HG03045 (cell line): ENCODE results near the gene OMG.
"Not testable (repeated sequence)": the region's sequence is repeated elsewhere in the genome, so short reads cannot be mapped to it uniquely, and the experiment has no call there.

Experiments
- ATAC-seq: cut with Tn5 transposase; IDR thresholded peaks from one replicate; pipeline ENCODE4 v1.9.1; 2021; ENCODE audit warnings: mild to moderate bottlenecking, moderate library complexity; ENCODE audit not compliant: unreplicated experiment

Gene OMG, protein sequence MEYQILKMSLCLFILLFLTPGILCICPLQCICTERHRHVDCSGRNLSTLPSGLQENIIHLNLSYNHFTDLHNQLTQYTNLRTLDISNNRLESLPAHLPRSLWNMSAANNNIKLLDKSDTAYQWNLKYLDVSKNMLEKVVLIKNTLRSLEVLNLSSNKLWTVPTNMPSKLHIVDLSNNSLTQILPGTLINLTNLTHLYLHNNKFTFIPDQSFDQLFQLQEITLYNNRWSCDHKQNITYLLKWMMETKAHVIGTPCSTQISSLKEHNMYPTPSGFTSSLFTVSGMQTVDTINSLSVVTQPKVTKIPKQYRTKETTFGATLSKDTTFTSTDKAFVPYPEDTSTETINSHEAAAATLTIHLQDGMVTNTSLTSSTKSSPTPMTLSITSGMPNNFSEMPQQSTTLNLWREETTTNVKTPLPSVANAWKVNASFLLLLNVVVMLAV

DNA sequence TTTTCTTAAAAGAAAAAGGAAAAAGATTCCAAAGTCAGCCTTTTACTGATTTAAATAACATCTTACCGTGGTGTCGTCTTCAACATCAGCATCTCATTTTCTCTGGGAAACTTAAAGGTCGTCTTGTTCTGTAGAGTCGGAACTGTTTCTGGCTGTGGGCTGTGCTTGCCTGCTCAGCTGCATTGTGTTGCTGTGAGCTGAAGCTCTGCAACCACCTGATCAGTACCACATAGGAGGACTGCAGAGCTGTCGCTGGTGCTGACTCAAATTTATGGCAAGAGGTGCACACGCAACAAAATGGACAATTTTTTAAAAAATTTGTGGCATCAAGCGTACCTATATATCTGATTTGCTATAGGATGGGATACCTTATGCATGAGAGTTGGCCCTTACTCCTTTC lies at the start of gene OMG:
TSS of gene OMG (minus strand) at position 150 of the 400 bp plus-strand sequence. CDS start 908 bp downstream, outside the sequence.
- no peak for ATAC-seq

DNA sequence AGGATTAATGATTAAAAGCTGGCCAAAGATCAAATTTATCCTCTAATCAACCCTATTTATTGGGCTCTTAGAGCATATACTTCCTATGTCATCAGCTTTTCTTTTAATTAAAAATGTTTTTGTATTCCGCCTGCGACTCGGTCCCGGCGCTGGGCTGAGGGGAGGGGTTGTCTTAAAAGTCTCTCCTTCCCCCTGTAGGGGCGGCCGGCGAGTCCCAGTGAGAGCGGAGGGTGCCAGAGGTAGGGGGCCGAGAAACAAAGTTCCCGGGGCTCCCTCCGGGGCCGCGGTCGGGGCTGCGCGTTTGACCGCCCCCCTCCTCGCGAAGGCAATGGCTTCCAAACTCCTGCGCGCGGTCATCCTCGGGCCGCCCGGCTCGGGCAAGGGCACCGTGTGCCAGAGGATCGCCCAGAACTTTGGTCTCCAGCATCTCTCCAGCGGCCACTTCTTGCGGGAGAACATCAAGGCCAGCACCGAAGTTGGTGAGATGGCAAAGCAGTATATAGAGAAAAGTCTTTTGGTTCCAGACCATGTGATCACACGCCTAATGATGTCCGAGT lies 48.2 kb upstream of the OMG start:
- not testable (repeated sequence) for ATAC-seq

DNA sequence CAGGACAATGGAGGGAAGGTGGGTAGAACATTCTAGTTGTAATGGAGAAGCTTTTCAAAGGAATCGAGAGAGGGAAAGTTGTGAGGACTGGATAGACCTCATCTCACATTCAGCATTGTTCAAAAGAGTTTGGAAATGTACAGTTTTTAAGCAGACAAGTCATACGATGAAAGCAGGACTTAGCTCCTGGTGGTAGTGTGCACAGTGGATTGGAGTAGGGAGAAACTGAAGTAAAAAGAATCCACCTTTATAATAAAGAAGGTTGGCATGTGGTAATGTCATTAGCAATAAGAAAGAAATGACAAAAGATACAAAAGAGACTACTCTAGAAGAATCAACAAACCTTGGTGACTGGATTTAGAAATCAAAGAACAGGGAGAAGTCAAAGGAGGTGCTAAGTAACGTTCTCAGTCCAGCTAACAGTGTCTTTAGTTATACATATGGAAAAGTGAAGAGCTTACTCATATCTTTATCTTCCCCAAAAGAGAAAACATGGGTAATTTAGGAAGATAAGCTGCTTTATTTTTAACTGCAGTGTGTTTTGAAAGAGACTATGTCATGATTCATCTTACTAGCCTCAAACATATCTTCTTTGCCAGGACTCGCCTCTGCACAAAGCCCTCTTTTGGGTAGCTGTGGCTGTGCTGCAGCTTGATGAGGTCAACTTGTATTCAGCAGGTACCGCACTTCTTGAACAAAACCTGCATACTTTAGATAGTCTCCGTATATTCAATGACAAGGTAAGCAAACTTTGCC lies 43.0 kb upstream of the OMG start:
- no peak for ATAC-seq

DNA sequence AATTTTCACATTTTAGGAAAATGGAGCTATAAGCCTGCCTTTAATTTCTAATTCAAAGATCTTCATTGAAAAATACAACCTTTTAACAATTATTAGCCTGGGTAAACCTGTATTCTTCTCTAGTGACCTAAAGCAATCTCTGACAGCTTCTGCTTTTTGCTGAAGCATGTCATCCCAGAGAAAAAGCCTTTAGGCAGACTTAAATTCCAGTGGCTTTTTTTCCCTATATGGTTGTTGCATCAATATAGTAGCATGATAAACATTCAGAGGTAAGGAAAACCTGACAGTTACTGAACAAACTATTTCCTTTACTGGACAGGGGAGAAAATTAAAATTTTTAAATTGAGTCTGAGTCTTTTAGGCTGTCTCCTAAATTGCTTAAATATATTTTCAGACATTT lies 32.2 kb upstream of the OMG start:
- ATAC-seq: no peak

DNA sequence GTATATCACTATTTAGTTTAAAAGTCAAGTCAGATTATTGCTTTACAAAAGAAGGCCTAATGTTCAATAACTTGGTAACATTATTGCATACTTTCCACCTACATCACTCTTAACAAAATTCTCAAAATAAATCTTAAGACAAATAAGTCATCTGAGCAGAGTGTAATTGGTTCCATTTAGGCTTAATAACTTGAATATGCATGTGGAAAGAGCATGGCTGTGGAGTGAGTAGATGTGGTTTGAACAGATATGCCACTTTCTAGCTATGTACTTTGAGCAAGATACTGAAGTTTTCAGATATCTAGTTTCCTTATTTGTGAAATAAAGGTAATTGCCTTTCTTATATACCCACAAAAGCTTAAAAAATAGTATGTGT lies 31.1 kb upstream of the OMG start:
- no peak for ATAC-seq

DNA sequence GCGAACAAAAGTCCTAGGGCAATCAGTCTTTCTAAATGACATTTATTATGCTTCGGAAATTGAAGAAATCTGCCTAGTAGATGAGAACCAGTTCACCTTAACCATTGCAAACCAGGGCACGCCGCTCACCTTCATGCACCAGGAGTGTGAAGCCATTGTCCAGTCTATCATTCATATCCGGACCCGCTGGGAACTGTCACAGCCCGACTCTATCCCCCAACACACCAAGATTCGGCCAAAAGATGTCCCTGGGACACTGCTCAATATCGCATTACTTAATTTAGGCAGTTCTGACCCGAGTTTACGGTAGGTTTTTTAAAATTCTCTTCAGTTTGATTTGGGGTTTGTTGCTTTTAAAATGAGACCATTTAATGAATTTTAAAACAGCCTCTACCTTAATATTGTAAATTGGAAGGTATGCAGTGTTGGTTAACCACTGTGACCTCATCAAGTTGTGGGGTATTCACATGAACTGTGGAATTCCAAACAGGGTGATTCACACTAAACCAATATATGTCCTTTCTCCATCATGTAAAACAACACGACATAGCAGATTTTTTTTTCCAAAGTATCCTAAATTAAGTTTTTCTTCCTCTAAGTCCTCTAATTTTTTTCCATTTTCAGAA lies 30.6 kb upstream of the OMG start:
- no peak for ATAC-seq

DNA sequence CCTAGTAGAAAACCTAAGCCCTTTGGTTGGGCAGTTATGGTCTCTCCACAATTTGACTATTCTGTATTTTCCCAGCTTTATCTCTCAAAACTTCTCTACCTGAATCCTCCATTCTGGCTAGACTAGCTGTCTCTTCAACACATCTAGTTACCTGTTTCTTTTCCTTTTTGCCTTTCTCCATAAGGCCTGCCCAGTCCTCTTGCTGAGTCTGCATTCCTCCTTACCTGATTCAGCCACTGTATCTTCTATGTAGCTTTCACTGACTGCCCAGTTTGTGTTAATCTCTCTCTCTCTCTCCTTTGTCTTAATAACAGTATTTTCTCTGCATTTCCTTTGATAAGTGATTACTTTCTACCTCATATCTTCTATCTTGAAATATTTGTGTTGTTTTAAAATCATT lies 26.5 kb upstream of the OMG start:
- ATAC-seq: no peak

DNA sequence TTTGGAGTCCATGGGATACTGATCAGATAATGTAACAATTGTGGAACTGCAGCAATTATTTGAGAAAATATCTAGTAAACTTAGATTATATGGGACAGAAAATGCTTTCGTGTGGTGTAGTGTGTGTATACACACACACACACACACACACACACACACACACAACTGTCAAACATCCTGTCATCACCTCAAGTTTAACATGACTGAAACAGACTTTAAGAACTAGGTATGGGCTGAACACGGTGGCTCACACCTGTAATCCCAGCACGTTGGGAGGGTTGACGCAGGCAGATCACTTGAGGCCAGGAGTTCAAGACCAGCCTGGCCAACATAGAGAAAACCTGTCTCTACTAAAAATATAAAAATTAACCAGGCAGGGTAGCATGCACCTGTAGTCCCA lies 24.9 kb upstream of the OMG start:
- no peak for ATAC-seq

DNA sequence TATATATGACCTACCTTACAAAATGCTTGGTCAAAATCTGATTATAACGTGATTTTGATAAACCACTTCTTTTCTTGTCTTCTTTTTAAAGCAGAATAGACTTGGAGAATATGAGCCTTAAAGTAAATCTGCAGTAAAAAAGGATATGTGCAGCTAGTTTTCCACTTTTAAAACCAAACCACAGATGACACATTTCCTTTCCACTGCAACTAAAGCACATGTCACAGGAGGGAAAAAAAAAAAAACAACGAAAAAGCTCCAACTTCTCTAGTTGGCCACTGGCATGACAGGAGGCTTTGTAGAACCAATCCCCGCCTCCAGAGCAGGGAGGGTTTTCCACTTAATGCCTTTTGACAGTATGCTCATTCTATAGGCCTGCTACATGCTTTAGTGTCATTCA lies 24.4 kb upstream of the OMG start, which contains the start of gene EVI2A:
TSS of gene EVI2A (minus strand) at position 142 of the 400 bp plus-strand sequence. CDS start 2,609 bp downstream, outside the sequence.
- ATAC-seq: no peak

DNA sequence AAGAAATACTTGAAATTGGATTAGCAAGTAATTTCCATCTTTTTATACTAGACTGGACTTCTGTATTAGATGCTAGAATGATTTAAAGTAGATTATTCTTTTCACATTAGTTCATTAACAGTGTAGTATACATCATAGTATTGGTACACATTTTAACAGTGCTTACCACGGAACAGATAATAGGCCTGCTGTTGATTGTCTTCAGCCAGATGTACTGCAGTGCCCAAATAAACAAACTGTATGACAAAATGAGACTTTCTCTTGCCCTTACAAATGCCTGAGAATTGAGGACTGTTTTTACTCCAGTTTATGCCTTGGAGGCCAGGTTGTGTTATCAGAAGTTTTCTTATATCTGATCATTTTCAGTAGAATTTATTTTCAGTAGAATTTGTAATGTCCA lies 23.8 kb upstream of the OMG start:
- no peak for ATAC-seq

DNA sequence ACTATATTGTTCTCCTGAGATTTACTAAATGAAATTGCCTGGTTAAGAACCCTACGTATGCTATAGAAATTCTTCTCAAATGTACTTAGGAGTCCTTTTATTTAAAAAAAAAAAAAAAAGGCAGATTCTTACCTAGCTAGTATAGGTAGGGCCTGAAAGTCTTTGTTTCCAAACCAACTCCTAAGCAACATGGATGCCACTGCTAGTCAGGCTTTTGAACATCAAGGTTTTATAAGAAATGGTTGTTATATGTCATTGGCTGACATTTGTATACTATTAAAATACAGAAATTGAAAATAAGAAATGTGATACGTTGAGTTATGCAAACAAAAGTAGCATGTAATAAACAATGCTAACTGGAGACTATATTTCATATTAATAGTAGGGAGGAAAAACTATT lies 23.2 kb upstream of the OMG start:
- ATAC-seq: no peak

DNA sequence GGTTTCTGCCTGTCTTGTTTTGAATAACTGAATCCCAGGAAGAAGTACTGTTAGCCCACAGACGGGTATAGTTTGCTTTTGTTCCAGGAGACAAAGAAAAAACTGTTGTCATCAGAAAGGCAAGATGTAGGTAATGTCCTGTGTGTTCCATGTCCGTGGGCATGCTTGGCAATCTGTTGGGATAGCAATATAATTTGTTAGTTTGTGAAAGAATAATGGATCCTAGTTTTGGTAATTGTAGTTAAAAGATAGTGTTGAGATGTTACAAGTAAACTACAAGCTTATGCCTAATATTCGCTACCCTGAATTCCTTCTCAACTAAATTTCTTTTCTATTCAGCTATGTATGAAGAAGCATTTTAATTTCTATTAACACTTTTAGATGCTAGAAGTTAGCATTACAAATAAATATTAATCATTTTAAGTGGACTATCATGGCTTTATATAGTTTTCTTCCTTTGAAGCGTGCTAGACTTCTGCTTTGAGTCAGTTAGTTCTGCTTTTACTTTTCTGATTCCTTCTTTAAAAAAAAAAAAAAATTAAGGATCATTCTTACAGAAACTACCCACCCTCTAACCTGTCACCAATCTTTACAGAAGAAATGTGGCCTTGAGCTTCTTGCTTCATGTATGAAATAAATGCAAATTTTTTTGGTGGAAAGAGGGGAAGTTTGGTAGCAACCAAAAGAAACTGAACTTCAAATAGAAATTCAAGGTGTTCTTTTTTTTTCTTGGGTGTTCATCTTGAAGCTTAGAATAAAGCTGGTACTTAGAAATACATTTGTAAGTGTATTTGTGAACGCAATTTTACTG lies 22.0 kb upstream of the OMG start:
- ATAC-seq: no peak

DNA sequence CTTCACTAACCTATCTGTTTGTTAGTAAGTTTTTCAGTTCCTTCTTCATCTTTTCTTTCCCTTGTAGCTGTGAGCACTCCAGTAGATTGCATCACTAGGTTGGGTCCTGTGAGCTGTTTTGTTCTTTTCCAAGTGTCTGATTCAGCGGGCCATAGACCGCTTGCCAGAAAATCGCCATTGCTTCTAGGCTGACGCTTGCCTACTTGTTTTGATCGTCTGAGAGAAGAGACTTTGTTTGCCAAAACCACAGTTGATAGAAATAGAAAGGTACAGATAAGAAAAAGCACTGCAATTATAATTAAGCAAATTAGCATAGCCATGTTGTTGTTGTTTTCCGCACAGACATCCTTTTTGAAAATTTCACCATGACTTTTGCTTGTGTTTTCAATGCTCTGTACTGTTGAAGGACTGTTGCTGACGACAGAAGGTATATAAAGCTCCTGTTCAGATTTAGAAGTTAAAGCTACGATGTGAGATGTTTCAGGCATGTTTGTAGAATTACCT lies 21.3 kb upstream of the OMG start:
- ATAC-seq: peak; percentile 40

DNA sequence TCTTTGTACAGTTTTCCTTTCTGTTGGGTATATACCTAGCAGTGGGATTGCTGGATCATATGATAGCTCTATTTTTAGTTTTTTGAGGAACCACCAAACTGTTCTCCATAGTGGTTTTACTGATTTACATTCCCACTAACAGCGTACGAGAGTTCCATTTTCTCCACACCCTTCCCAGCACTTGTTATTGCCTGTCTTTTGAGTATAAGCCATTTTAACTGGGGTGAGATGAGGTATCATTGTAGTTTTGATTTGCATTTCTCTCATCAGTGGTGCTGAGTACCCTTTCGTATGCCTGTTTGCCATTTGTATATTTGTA lies 17.7 kb upstream of the OMG start:
- ATAC-seq: no peak

DNA sequence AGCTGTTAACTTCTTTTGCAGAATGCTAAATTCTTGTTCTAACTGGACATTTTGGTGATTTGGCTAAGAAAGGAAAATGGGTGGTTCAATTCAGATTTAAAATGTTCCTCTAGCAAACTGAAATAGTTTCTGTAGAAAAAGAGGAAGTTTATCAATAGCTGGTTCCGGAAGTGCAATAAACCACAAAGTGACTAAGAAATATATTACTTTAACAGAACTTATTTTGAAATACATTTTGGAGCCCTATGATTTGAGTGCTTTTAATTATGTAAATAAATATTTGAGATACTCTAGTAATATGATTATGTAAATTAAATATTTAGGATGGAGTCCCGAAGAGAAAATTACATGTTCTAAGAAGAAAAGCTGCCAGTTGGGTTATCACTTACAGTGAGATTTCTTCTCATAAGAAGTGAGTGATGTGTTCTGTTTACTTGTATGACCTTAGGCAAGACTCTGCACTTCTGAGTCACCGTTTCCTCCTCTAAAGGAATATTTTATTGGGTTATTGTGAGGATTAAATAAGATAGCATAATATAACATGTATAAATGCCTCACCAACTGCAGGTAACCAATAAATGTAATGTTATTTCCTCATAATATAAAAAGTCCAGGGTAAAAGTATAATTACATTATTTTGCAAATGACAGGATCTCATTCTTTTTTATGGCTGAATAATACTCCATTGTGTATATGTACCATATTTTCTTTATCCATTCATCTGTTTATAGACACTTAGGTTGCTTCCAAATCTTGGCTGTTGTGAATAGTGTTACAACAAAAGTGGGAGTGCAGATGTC lies 17.1 kb upstream of the OMG start, which contains the start of gene EVI2B:
TSS of gene EVI2B (minus strand) at position 73 of the 800 bp plus-strand sequence. CDS start 8,445 bp downstream, outside the sequence.
- ATAC-seq: no peak

DNA sequence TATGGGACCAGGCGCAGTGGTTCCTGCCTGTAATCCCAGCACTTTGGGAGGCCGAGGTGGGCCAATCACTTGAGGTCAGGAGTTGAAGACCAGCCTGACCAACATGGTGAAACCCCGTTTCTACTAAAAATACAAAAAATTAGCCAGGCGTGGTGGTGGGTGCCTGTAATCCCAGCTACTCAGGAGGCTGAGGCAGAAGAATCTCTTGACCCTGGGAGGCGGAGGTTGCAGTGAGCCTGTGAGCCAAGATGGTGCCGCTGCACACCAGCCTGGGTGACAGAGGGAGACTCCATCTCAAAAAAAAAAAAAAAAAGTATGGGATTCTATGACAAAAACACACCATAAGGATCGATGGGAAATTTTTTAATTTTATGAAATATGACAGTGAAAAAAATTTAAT lies 15.2 kb upstream of the OMG start:
- not testable (repeated sequence) for ATAC-seq

DNA sequence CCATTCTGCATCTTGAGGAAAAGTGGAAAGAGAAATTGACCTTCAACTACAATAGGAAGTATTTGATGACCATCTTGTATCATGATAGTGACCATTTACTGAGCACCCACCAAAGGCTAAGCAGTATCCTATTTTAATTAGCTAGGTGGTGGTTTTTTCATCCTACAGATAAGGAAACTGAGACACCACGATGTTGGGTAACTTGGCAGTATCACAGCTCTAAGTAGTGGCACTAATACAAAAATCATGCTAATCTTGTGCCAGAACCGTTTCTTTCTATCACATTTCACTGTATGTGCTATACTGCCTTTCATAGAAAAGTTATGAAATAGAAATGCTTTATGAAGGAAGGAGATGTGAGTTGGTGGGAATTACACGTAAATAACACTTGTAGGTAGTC lies 14.5 kb upstream of the OMG start:
- ATAC-seq: no peak

DNA sequence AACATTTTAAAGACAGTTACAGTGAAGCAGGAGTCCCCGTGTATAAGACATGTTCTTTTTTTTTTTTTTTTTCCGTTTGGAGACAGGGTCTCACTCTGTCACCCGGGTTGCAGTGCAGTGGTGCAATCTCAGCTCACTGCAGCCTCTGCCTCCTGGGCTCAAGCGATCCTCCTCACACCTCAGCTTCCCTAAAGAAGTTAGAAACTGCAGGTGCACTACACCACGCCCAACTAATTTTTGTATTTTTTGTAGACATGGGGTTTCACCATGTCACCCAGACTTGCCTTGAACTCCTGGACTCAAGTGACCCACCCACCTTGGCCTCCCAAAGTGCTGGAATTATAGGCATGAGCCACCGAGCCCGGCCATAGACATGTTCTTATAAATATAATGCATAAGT lies 13.8 kb upstream of the OMG start:
- no peak for ATAC-seq

DNA sequence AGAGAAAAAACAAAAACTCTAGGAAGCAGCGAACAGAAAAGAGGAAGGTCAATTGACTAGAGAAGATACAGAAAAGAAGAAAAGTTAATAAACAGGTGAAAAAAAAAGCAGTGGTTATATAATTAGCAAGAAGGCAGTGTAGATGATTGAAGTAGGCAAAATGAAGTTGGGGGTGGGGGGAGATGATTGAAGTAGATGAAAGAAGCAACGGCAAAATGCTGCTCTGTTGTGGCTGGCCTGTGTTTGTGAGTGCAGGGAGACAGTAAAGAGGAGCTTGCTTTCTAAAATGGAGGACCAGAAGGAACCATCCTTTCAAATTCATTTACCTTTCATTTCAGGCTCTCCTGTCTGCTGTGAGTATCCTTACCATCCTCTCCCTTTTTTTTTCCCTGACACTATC lies 13.2 kb upstream of the OMG start:
- no peak for ATAC-seq

DNA sequence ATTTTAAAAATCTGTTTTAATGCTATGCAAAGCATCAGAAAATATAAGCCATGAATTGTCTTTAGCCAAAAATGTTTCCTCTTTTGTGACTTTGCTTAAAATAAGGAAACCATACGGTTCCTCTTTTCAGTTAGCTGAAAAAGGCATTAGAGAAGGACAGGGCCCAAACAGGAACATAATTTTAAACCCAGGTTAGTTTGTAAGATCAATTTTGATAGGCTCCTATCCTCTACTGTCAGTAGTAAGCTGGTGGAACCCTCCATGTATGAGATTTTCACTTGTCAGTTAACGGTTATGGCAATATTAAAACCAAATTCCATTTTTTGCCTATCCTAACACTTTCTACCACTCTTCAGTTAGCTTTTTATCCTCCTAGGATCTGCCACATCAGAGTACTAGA lies 12.5 kb upstream of the OMG start:
- no peak for ATAC-seq
